Fibroblast of pulmonary artery (primary cell): ENCODE data around the gene ASB13.
A peak's percentile ranks its signal among the peaks of the same experiment; 100 is the strongest.

Source experiments
- DNase-seq: peaks from one replicate; pipeline ENCODE4 v3.0.0-alpha.2; 2010; ENCODE audit warnings: low read depth
- H3K4me3 ChIP-seq: replicated peaks from 2 replicates; pipeline ENCODE4 v1.5.1; 2011; ENCODE audit warnings: low read depth, mild to moderate bottlenecking, control low read depth, low read length, moderate library complexity
- CTCF ChIP-seq: IDR thresholded peaks from 2 replicates; pipeline ENCODE4 v1.5.1; 2011; ENCODE audit warnings: mild to moderate bottlenecking, control low read depth, low read length, inconsistent platforms; ENCODE audit errors: missing control alignments

The ASB13 gene

DNA sequence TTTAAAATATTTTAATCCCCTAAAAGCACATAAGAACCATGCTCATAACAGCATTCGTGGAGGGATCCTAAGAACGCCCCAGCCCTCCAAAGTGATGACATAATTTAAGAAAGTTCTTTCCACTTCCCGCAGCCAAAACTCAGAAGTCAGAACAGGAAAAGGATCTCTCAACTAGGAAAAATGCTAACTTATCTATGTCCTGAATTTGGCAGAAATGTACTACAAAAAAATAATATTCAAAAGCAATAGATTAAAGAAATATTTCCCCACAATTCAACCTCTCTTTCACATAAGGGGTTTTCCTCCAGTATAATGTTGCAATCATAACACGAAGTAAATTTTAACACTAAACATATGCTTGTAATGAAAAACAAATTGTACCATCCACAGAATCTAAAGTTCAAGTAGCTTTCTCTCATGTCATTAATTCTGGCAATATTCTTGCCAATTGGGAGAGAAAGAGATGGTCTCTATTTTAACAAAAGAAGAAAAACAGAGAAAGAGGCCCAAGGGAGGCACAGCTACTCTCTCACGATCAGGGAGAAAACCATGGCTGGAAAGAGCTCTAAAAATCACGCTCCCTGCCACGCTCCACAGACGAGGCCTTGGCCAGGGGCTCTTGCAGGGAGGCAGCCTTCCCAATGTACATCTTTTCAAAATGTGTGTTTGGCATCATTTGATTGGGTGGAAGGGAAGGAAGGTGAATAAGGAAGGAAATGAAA, 22.9 kb downstream of the ASB13 start:
- H3K4me3 ChIP-seq, result no peak overlapping the region
- no peak for TF ChIP-seq CTCF
- peak; percentile 78 for DNase-seq

GRCh38 chr10:5641501-5641900, 24.9 kb downstream of the ASB13 start:
- TF ChIP-seq CTCF, result no peak
- no peak overlapping the region for H3K4me3 ChIP-seq

DNA sequence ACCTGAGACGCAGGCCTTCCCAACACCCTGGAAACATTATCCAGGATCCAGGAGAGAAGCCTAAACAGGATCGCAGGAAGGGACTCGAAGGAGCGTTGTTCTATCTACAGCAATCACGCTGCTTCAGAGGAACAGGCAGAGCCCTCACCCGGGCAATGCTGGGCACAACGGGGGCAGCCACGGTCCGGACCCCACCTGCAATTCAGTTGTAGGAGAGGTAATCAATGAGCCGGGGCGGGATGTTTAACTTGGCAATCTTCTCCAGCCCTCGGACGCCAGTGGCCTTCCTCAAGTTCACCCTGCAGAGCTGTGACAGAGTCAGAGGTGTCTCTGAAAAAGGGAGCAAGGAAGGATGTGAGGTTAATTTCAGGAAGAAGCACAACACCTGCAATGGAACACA, 25.9 kb downstream of the ASB13 start:
- no peak for DNase-seq
- H3K4me3 ChIP-seq, result no peak overlapping the region
- TF ChIP-seq CTCF, result no peak

More at GRCh38 chr10:5641501-5641900, 24.9 kb downstream of the ASB13 start:
- no peak for DNase-seq

- TF ChIP-seq CTCF, result no peak
- no peak overlapping the region for H3K4me3 ChIP-seq
- DNase-seq, result no peak
Observed at GRCh38 chr10:5640036-5640435, 26.4 kb downstream of the ASB13 start.

DNA sequence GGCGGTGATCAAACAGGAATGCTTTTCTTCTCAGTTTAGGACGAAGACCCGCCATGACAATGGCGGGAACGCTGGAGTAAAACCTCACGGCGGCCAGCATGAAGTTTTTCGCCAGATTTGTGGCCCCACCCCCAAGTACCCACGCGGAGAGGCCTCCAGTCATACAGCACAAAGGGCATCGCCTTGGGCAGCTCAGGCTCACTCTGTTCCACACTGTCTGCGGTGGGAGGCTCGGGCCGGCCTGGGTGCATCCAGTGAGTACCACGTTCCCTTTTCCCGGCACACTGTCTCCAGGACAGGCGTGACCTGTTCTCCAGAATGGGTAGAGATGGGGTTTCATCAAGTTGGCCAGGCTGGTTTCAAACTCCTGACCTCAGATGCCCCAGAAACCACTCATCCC, 27.3 kb downstream of the ASB13 start:
- TF ChIP-seq CTCF, result no peak
- no peak for DNase-seq
- H3K4me3 ChIP-seq, result no peak overlapping the region

GRCh38 chr10:5638494-5638893, 27.9 kb downstream of the ASB13 start:
- DNase-seq, result no peak
- TF ChIP-seq CTCF, result no peak
- H3K4me3 ChIP-seq, result no peak overlapping the region

- no peak overlapping the region for H3K4me3 ChIP-seq
- no peak for TF ChIP-seq CTCF
- DNase-seq, result no peak
Observed at GRCh38 chr10:5634918-5635317, 31.5 kb downstream of the ASB13 start.
